Hepatocyte (in vitro differentiated cells): ENCODE results near the gene PLA2G4C. TPM values are rescaled to one million over a fixed set of nuclear protein-coding genes. Genes with fewer than 3 reads are reported as not detected.

Experiments used
- DNase-seq: peaks from one replicate; pipeline ENCODE4 v3.0.0-alpha.2; 2016; ENCODE audit warnings: low spot score
- H2AFZ ChIP-seq: fragments of 200-600 bp; sonication (generic); 2 replicates; pipeline ENCODE4 v1.6.0; 2016; ENCODE audit warnings: antibody characterized with exemption, mild to moderate bottlenecking
- H3K27ac ChIP-seq: fragments of 200-600 bp; sonication (generic); 2 replicates; pipeline ENCODE4 v1.5.1; 2016; ENCODE audit warnings: mild to moderate bottlenecking
- H3K27me3 ChIP-seq: fragments of 200-600 bp; sonication (generic); 2 replicates; pipeline ENCODE4 v1.6.1; 2016
- H3K36me3 ChIP-seq: fragments of 200-600 bp; sonication (generic); replicated peaks from 2 replicates; pipeline ENCODE4 v1.5.1; 2016; ENCODE audit warnings: low read depth; ENCODE audit not compliant: insufficient read depth
- H3K4me1 ChIP-seq: fragments of 200-600 bp; sonication (generic); 2 replicates; pipeline ENCODE4 v1.5.1; 2016; ENCODE audit warnings: mild to moderate bottlenecking, moderate library complexity; ENCODE audit not compliant: insufficient read depth
- H3K4me2 ChIP-seq: fragments of 200-600 bp; sonication (generic); 2 replicates; pipeline ENCODE4 v1.6.0; 2016
- H3K4me3 ChIP-seq: fragments of 200-600 bp; sonication (generic); 2 replicates; pipeline ENCODE4 v1.5.1; 2016; ENCODE audit warnings: mild to moderate bottlenecking
- H3K79me2 ChIP-seq: fragments of 200-600 bp; sonication (generic); 2 replicates; pipeline ENCODE4 v1.6.0; 2017; ENCODE audit warnings: mild to moderate bottlenecking
- H3K9me2 ChIP-seq: fragments of 200-600 bp; sonication (generic); replicated peaks from 2 replicates; pipeline ENCODE4 v1.6.0; 2017; ENCODE audit warnings: mild to moderate bottlenecking; ENCODE audit not compliant: insufficient read depth
- H3K9me3 ChIP-seq: fragments of 200-600 bp; sonication (generic); 2 replicates; pipeline ENCODE4 v1.5.1; 2016; ENCODE audit warnings: low read depth, mild to moderate bottlenecking
- H4K20me1 ChIP-seq: fragments of 200-600 bp; sonication (generic); 2 replicates; pipeline ENCODE4 v1.6.0; 2016; ENCODE audit warnings: mild to moderate bottlenecking; ENCODE audit not compliant: insufficient read depth, poor library complexity, severe bottlenecking
- CTCF ChIP-seq: fragments of 200-600 bp; sonication (generic); IDR thresholded peaks from 2 replicates; pipeline ENCODE4 v1.5.1; 2016; ENCODE audit warnings: antibody characterized with exemption, mild to moderate bottlenecking; ENCODE audit not compliant: poor library complexity
- EZH2 ChIP-seq: fragments of 200-600 bp; sonication (generic); IDR thresholded peaks from 2 replicates; pipeline ENCODE4 v1.6.1; 2016; ENCODE audit warnings: antibody characterized with exemption, mild to moderate bottlenecking, borderline replicate concordance
- EZH2phosphoT487 ChIP-seq: fragments of 200-600 bp; sonication (generic); IDR thresholded peaks from one replicate; pipeline ENCODE4 v1.6.1; 2018; ENCODE audit warnings: antibody characterized with exemption, mild to moderate bottlenecking, low read depth, moderate library complexity; ENCODE audit not compliant: unreplicated experiment, severe bottlenecking
- WGBS: methylation state at CpG from one replicate; pipeline ENCODE4 v1.1.6; 2016; ENCODE audit warnings: low lambda C conversion rate; ENCODE audit errors: missing lambda C conversion rate; 5-methylcytosine and 5-hydroxymethylcytosine counted together
- polyA plus RNA-seq: library from polyadenylated mRNA; unstranded; fragments of >200 nt; fragmentation: Nextera tagmentation; extraction: Ambion mirVana; gene quantifications from 2 replicates; pipeline ENCODE4 v1.2.1, GENCODE V29; 2016
- total RNA-seq: library from RNA; depleted of rRNA; stranded (reverse); fragments of >200 nt; gene quantifications from 2 replicates; pipeline ENCODE4 v1.2.3, GENCODE V29; 2014

PLA2G4C gene
- total and polyA plus RNA-seq, 2 experiments from 2014 or later = 2.0 to 5.4 TPM

GRCh38 chr19:48041877-48042580, 68.6 kb downstream of the PLA2G4C start:
- Histone ChIP-seq H3K9me2 (no peaks in the 10 kb centered on the region), H3K4me3 (no peak overlapping the region), H2AFZ (no peak overlapping the region), H3K36me3 (no peaks in the 10 kb centered on the region), H3K27ac (no peak overlapping the region), H3K79me2 (no peaks in the 10 kb centered on the region), H3K9me3 (no peaks in the 10 kb centered on the region), H3K4me2 (no peak overlapping the region), H4K20me1 (no peaks in the 10 kb centered on the region), H3K27me3 (no peaks in the 10 kb centered on the region), H3K4me1 (no peaks in the 10 kb centered on the region)
- TF ChIP-seq EZH2 (no peak), EZH2phosphoT487 (no peak), CTCF (no peak)
- no peak for DNase-seq
- 63% methylated on average over 2 of the region's 2 CpGs for WGBS

GRCh38 chr19:48036765-48037164, 73.9 kb downstream of the PLA2G4C start:
- Histone ChIP-seq H3K4me2 (no peak overlapping the region), H3K4me3 (no peak overlapping the region), H4K20me1 (no peaks in the 10 kb centered on the region), H2AFZ (no peak overlapping the region), H3K9me2 (no peaks in the 10 kb centered on the region), H3K79me2 (no peaks in the 10 kb centered on the region), H3K36me3 (no peaks in the 10 kb centered on the region), H3K27ac (no peak overlapping the region), H3K27me3 (no peaks in the 10 kb centered on the region), H3K9me3 (peaks cover 3% of the 10 kb centered on the region), H3K4me1 (no peaks in the 10 kb centered on the region)
- TF ChIP-seq EZH2 (no peak), EZH2phosphoT487 (no peak)
- WGBS = 81% methylated on average over 2 of the region's 2 CpGs
- no peak for DNase-seq

- H3K4me2 ChIP-seq = no peak overlapping the region
- no peaks in the 10 kb centered on the region for H3K27me3 ChIP-seq
- 81% methylated on average over 5 of the region's 5 CpGs for WGBS
- peaks cover 3% of the 10 kb centered on the region for H3K9me3 ChIP-seq
- DNase-seq = no peak
- TF ChIP-seq EZH2phosphoT487 (no peak), EZH2 (no peak), CTCF (no peak)
- H2AFZ ChIP-seq = no peak overlapping the region
- H3K9me2 ChIP-seq = no peaks in the 10 kb centered on the region
- no peak overlapping the region for H3K27ac ChIP-seq
- H3K79me2 ChIP-seq = no peaks in the 10 kb centered on the region
- no peaks in the 10 kb centered on the region for H4K20me1 ChIP-seq
- H3K4me1 ChIP-seq = no peaks in the 10 kb centered on the region
- no peaks in the 10 kb centered on the region for H3K36me3 ChIP-seq
- H3K4me3 ChIP-seq = no peak overlapping the region
Observed at GRCh38 chr19:48033604-48034003, 77.0 kb downstream of the PLA2G4C start.

GRCh38 chr19:48030073-48030472, 80.5 kb downstream of the PLA2G4C start:
- no peaks in the 10 kb centered on the region for H3K9me3 ChIP-seq
- H3K79me2 ChIP-seq = no peaks in the 10 kb centered on the region
- no peaks in the 10 kb centered on the region for H3K4me1 ChIP-seq
- no peak overlapping the region for H3K4me2 ChIP-seq
- H4K20me1 ChIP-seq = no peaks in the 10 kb centered on the region
- H3K36me3 ChIP-seq = no peaks in the 10 kb centered on the region
- no peaks in the 10 kb centered on the region for H3K27me3 ChIP-seq
- no peak for TF ChIP-seq CTCF
- TF ChIP-seq EZH2 = no peak
- no peak for TF ChIP-seq EZH2phosphoT487
- H3K9me2 ChIP-seq = no peaks in the 10 kb centered on the region
- WGBS = 78% methylated on average over 10 of the region's 10 CpGs
- no peak for DNase-seq
- no peak overlapping the region for H3K4me3 ChIP-seq
- H2AFZ ChIP-seq = no peak overlapping the region
- no peak overlapping the region for H3K27ac ChIP-seq
